SU-DHL-6 (cell line): ENCODE results near the gene FAM171A2.
A peak's percentile ranks its signal among the peaks of the same experiment; 100 is the strongest.

Source experiments
- H2AFZ ChIP-seq: fragments of 200-600 bp; sonication (generic); 2 replicates; pipeline ENCODE4 v1.6.1; 2014; ENCODE audit warnings: low read depth, mild to moderate bottlenecking, moderate library complexity, mixed read lengths, antibody characterized with exemption, low read length; ENCODE audit not compliant: severe bottlenecking
- H3F3A ChIP-seq: fragments of 200-600 bp; shearing (Covaris generic); 2 replicates; pipeline ENCODE4 v1.6.0; 2016; ENCODE audit warnings: antibody characterized with exemption, mild to moderate bottlenecking; ENCODE audit not compliant: insufficient read depth
- H3K27ac ChIP-seq: fragments of 200-600 bp; sonication (generic); 2 replicates; pipeline ENCODE4 v1.5.1; 2016; ENCODE audit warnings: low read depth, mild to moderate bottlenecking, low read length, moderate library complexity, mixed read lengths
- H3K27me3 ChIP-seq: fragments of 200-600 bp; sonication (generic), shearing (Covaris generic); 2 replicates; pipeline ENCODE4 v1.6.0; 2014; ENCODE audit warnings: mild to moderate bottlenecking, low read length
- H3K36me3 ChIP-seq: fragments of 200-600 bp; sonication (generic); 2 replicates; pipeline ENCODE4 v1.6.1; 2014; ENCODE audit warnings: mild to moderate bottlenecking, low read length, mixed read lengths
- H3K4me2 ChIP-seq: fragments of 300-600, 200-600 bp; shearing (Covaris generic), sonication (generic); 2 replicates; pipeline ENCODE4 v1.6.0; 2014; ENCODE audit warnings: low read length, low read depth, mild to moderate bottlenecking; ENCODE audit not compliant: poor library complexity, severe bottlenecking
- H3K4me3 ChIP-seq: fragments of 200-600 bp; sonication (generic); 2 replicates; pipeline ENCODE4 v1.5.1; 2014; ENCODE audit warnings: antibody characterized with exemption, low read length, mild to moderate bottlenecking, mixed read lengths; ENCODE audit not compliant: insufficient read depth, poor library complexity, severe bottlenecking
- H3K79me2 ChIP-seq: fragments of 200-600 bp; sonication (generic); 2 replicates; pipeline ENCODE4 v1.6.1; 2014; ENCODE audit warnings: mild to moderate bottlenecking, low read length, moderate library complexity; ENCODE audit not compliant: insufficient read depth
- H3K9ac ChIP-seq: fragments of 200-600 bp; sonication (generic); 2 replicates; pipeline ENCODE4 v1.7.0; 2014; ENCODE audit warnings: mild to moderate bottlenecking, low read length
- H3K9me2 ChIP-seq: fragments of 200-600 bp; sonication (generic); replicated peaks from 2 replicates; pipeline ENCODE4 v1.6.1; 2014; ENCODE audit warnings: low read length; ENCODE audit not compliant: insufficient read depth
- H3K9me3 ChIP-seq: fragments of 200-600 bp; sonication (generic); 2 replicates; pipeline ENCODE4 v1.6.1; 2014; ENCODE audit warnings: low read length, mixed read lengths; ENCODE audit not compliant: insufficient read depth
- H4K20me1 ChIP-seq: fragments of 200-600 bp; sonication (generic); 2 replicates; pipeline ENCODE4 v1.6.1; 2014; ENCODE audit warnings: low read depth, mild to moderate bottlenecking, antibody characterized with exemption, low read length, moderate library complexity, mixed read lengths
- CTCF ChIP-seq: fragments of 200-600 bp; sonication (generic); IDR thresholded peaks from one replicate; pipeline ENCODE4 v1.5.1; 2017; ENCODE audit warnings: antibody characterized with exemption, mild to moderate bottlenecking, low read length, moderate library complexity; ENCODE audit not compliant: insufficient read depth, poor library complexity, severe bottlenecking
- EZH2phosphoT487 ChIP-seq: fragments of 200-600 bp; sonication (generic), shearing (Covaris generic); conservative IDR thresholded peaks from 2 replicates; pipeline ENCODE4 v1.6.1; 2018; ENCODE audit warnings: mild to moderate bottlenecking, antibody characterized with exemption, low read length, moderate library complexity, mixed read lengths

Gene FAM171A2

GRCh38 chr17:44352828-44353671 is 10.6 kb downstream of the FAM171A2 start:
- Histone ChIP-seq H3K4me3 (peak overlapping the region; percentile 51), H2AFZ (no peak overlapping the region), H3K36me3 (no peaks in the 10 kb centered on the region), H3K79me2 (no peaks in the 10 kb centered on the region; the same call in 1 of the 2 replicates), H4K20me1 (no peaks in the 10 kb centered on the region), H3K9me2 (no peaks in the 10 kb centered on the region), H3K27ac (peak overlapping the region; percentile 56), H3K4me2 (peak overlapping the region; percentile 60), H3K27me3 (no peaks in the 10 kb centered on the region), H3K9me3 (no peaks in the 10 kb centered on the region), H3F3A (peaks cover 20% of the 10 kb centered on the region), H3K9ac (peak overlapping the region; percentile 56)
- TF ChIP-seq CTCF, result no peak
- TF ChIP-seq EZH2phosphoT487, result no peak

- no peaks in the 10 kb centered on the region for H4K20me1 ChIP-seq
- no peak for TF ChIP-seq CTCF
- TF ChIP-seq EZH2phosphoT487, result no peak
- H3K4me3 ChIP-seq, result no peak overlapping the region
- no peak overlapping the region for H3K4me2 ChIP-seq
- H3K9me3 ChIP-seq, result no peaks in the 10 kb centered on the region
- no peaks in the 10 kb centered on the region for H3K27me3 ChIP-seq
- no peaks in the 10 kb centered on the region; the same call in 1 of the 2 replicates for H3K79me2 ChIP-seq
- no peaks in the 10 kb centered on the region for H3K9me2 ChIP-seq
- H3F3A ChIP-seq, result peaks cover 29% of the 10 kb centered on the region
- H3K36me3 ChIP-seq, result no peaks in the 10 kb centered on the region
- no peak overlapping the region for H3K9ac ChIP-seq
- no peak overlapping the region for H2AFZ ChIP-seq
- H3K27ac ChIP-seq, result no peak overlapping the region
These were observed 11.5 kb downstream of the FAM171A2 start for GRCh38 chr17:44351961-44352827.

GRCh38 chr17:44351464-44351863 is 12.2 kb downstream of the FAM171A2 start:
- Histone ChIP-seq H4K20me1 (no peaks in the 10 kb centered on the region), H3K79me2 (no peaks in the 10 kb centered on the region; the same call in 1 of the 2 replicates), H3K36me3 (no peaks in the 10 kb centered on the region), H3K9ac (no peak overlapping the region), H3K27ac (no peak overlapping the region), H3F3A (peaks cover 36% of the 10 kb centered on the region), H3K4me2 (no peak overlapping the region), H2AFZ (no peak overlapping the region), H3K9me3 (no peaks in the 10 kb centered on the region), H3K27me3 (no peaks in the 10 kb centered on the region), H3K9me2 (no peaks in the 10 kb centered on the region), H3K4me3 (no peak overlapping the region)
- TF ChIP-seq CTCF (no peak), EZH2phosphoT487 (no peak)
